ES-I3 (cell line): ENCODE measurements around the gene PDCD1LG2.
"Not testable (repeated sequence)": the region's sequence is repeated elsewhere in the genome, so short reads cannot be mapped to it uniquely, and the experiment has no call there.

ENCODE experiments used
- H3K36me3 ChIP-seq: 2 replicates; pipeline ENCODE4 v1.6.1; 2013; ENCODE audit warnings: mild to moderate bottlenecking, low read length, control low read depth, moderate library complexity; ENCODE audit not compliant: insufficient read depth
- H3K4me1 ChIP-seq: 2 replicates; pipeline ENCODE4 v1.6.1; 2013; ENCODE audit warnings: mild to moderate bottlenecking, control low read depth, low read length; ENCODE audit not compliant: insufficient read depth
- H3K9ac ChIP-seq: 2 replicates; pipeline ENCODE4 v1.6.1; 2013; ENCODE audit warnings: low read depth, mild to moderate bottlenecking, low read length, moderate library complexity
- H3K9me3 ChIP-seq: 2 replicates; pipeline ENCODE4 v1.6.1; 2013; ENCODE audit warnings: mild to moderate bottlenecking, low read length, moderate library complexity; ENCODE audit not compliant: control insufficient read depth, insufficient read depth

The PDCD1LG2 gene

GRCh38 chr9:5485378-5486085 lies 24.8 kb upstream of the PDCD1LG2 start:
- no peaks in the 10 kb centered on the region for H3K4me1 ChIP-seq
- no peaks in the 10 kb centered on the region for H3K9me3 ChIP-seq
- H3K9ac ChIP-seq, result no peak overlapping the region
- no peaks in the 10 kb centered on the region for H3K36me3 ChIP-seq

DNA sequence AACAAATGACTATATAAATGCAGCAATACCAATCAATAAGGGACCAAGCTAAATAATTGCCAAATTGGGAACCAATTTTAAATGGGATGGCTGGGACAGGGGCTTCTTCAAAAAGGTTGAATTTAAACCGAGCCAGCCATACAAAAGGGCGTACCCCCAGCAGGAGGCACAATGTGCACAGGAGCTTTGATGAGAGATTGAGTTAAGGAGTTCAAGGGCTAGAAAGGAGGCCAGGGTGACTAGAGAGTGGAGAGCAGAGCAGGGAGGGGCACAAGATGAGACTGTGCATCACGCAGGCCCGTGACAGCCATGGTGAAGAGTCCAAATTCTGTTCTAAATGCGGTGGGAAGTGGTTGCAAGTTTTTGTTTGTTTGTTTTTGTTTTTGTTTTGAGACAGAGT lies 23.3 kb upstream of the PDCD1LG2 start:
- Histone ChIP-seq H3K9me3 (no peaks in the 10 kb centered on the region), H3K36me3 (no peaks in the 10 kb centered on the region), H3K4me1 (no peaks in the 10 kb centered on the region), H3K9ac (no peak overlapping the region)

GRCh38 chr9:5488221-5489008 lies 21.9 kb upstream of the PDCD1LG2 start:
- Histone ChIP-seq H3K36me3 (no peaks in the 10 kb centered on the region), H3K9ac (no peak overlapping the region), H3K9me3 (no peaks in the 10 kb centered on the region), H3K4me1 (no peaks in the 10 kb centered on the region)

- no peaks in the 10 kb centered on the region for H3K4me1 ChIP-seq
- no peak overlapping the region for H3K9ac ChIP-seq
- H3K36me3 ChIP-seq, result no peaks in the 10 kb centered on the region
- H3K9me3 ChIP-seq, result no peaks in the 10 kb centered on the region
Measured at GRCh38 chr9:5489630-5490490, 20.5 kb upstream of the PDCD1LG2 start.

GRCh38 chr9:5492965-5493678 lies 17.2 kb upstream of the PDCD1LG2 start:
- no peaks in the 10 kb centered on the region for H3K4me1 ChIP-seq
- no peak overlapping the region for H3K9ac ChIP-seq
- no peaks in the 10 kb centered on the region for H3K9me3 ChIP-seq
- H3K36me3 ChIP-seq, result no peaks in the 10 kb centered on the region

DNA sequence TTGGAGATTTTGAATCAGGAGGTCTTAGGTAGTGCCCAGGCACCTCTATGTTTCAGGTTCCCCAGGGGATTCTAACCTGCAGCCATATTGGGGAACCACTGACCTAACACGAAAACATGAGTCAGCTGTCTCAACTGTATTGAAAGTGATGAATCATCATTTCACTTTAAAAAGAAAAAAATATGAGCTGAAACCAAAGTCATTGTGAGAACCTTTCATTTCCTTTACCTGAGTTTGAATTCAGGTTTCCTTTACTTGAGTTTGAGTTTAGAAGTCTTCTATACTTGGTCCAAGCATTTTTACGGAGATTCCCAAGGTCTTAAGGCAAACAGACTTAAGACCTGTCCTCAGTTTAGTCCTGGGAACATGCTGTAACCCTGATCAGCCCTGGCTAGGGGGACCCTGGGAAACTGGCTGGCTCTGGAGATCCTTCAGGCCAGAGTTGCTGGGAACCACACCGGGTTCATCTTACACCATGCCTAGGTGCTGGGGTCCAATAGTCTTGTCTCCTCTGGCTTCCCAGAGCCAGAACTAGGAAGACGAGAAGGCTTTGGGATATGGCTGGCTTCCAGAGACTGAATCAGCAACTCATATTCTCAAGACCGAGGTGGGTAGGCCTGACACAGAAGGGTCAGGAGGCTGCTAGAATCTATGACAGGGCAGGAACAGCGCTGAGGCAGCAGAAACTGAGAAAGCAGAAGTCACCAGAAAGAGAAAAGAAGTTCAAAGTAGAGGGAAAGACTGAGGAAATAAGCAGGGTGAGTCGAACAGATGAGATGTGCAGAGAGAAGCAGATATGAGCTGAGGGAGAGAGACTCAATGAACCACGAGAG lies 16.4 kb upstream of the PDCD1LG2 start:
- Histone ChIP-seq H3K9ac (no peak overlapping the region), H3K36me3 (no peaks in the 10 kb centered on the region), H3K4me1 (no peaks in the 10 kb centered on the region), H3K9me3 (no peaks in the 10 kb centered on the region)

GRCh38 chr9:5494765-5495164 lies 15.6 kb upstream of the PDCD1LG2 start:
- H3K9me3 ChIP-seq, H3K4me1 ChIP-seq, H3K9ac ChIP-seq, H3K36me3 ChIP-seq: not testable (repeated sequence)

DNA sequence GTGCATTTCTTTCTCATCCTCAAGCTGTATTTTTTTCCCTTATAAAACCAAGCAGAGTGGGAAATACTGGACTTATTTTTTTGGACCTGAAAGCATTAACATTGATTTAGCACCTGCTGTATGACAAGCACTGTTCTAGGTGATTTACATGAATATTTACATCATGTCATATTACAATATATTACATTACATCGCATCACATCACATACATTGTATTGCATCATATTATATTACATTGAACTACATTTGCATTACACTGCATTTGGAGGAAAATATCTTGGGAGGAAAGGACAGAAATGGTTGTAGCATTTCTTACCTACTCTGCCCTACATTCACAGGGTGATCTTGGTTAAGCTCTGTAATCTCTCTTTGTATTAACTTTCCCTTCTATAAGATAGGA lies 11.2 kb upstream of the PDCD1LG2 start:
- Histone ChIP-seq H3K4me1 (no peaks in the 10 kb centered on the region), H3K36me3 (no peaks in the 10 kb centered on the region), H3K9me3 (no peaks in the 10 kb centered on the region), H3K9ac (no peak overlapping the region)

DNA sequence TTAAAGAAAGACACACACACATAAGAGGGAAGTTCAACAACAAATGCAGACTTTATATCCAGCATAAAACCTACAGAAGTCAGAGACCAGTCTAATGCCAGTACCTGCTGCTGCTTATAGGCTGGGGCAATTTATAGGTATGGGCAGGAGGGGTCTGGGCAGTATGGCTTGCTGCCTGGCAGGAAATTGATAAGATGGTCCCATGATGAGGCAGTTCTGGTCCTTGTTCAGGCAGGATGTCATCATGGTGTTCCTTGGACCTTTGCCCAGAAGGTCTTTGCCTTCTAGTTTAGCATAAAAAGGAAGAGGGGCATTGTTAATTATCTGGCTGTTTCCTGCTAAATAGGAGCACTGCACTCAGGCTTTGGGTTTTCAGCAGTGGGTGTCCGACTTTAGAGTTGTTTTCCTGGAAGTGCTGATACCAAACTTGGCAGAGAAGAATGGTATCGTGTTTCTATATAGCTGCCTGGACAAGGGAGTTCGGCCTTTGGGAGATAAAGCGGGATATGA lies 10.4 kb upstream of the PDCD1LG2 start:
- Histone ChIP-seq H3K36me3 (no peaks in the 10 kb centered on the region), H3K9ac (no peak overlapping the region), H3K9me3 (no peaks in the 10 kb centered on the region), H3K4me1 (no peaks in the 10 kb centered on the region)

GRCh38 chr9:5500441-5501235 lies 9.7 kb upstream of the PDCD1LG2 start:
- Histone ChIP-seq H3K9ac (no peak overlapping the region), H3K36me3 (no peaks in the 10 kb centered on the region), H3K9me3 (no peaks in the 10 kb centered on the region), H3K4me1 (no peaks in the 10 kb centered on the region)

DNA sequence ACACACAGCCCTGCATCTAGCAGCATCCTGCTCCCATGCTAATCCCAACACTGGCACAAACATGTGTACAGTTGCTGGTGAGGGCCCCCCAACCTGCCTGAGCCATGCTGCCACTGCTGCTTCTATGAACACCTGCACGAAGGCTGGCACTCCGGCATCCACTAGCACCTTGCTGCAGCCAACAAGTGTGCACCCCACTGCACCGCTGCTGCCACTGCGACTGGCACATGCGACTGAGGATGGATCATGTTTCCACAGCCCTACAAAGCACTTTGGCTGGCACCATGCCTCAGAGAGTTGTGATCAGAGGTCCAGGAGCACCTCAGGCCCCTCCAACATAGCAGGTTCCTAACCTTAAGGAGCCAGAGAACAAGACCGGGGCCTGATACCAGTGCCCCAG lies 7.8 kb upstream of the PDCD1LG2 start:
- Histone ChIP-seq H3K36me3 (no peaks in the 10 kb centered on the region), H3K4me1 (no peaks in the 10 kb centered on the region), H3K9me3 (no peaks in the 10 kb centered on the region), H3K9ac (no peak overlapping the region)

- H3K9ac ChIP-seq, result no peak overlapping the region
- peaks cover 12% of the 10 kb centered on the region for H3K4me1 ChIP-seq
- H3K36me3 ChIP-seq, result no peaks in the 10 kb centered on the region
- H3K9me3 ChIP-seq, result no peaks in the 10 kb centered on the region
Measured at GRCh38 chr9:5509573-5509972, 758 bp upstream of the PDCD1LG2 start.

DNA sequence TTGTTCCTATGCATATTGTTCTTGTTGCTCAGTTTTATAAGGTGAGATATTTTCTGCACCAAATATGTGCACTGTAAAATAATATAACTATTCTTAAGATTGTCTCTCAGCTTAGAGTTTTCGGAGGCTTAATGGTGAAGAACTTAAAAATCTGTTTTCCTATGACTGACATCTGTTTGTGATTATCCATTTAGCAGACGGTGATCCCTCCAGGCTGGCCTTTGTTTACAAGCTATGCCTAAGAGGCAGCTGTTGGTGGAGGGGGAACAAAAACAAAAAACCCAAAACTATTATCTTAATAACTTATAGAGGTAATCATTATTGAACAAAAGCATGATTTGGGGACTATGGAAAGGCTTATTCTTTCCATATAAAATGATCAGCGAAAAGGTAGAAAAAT lies 658 bp downstream of the PDCD1LG2 start:
- H3K36me3 ChIP-seq, result no peaks in the 10 kb centered on the region
- H3K9ac ChIP-seq, result no peak overlapping the region
- H3K4me1 ChIP-seq, result peaks cover 12% of the 10 kb centered on the region

More for the DNA sequence above, 658 bp downstream of the PDCD1LG2 start:
- H3K9me3 ChIP-seq, result no peaks in the 10 kb centered on the region
